Progenitor cell of endocrine pancreas (in vitro differentiated cells): ENCODE measurements around the gene ZBTB9. TPM values are rescaled to one million over a fixed set of nuclear protein-coding genes. Genes with fewer than 3 reads are reported as not detected.
A peak's percentile ranks its signal among the peaks of the same experiment; 100 is the strongest.

Experiments
- DNase-seq: peaks from one replicate; pipeline ENCODE4 v3.0.0; 2021; ENCODE audit warnings: low spot score; ENCODE audit not compliant: unreplicated experiment
- H3K27ac Mint-ChIP-seq: 2 replicates; pipeline ENCODE4 v1.8.0; 2021; ENCODE audit warnings: mild to moderate bottlenecking, moderate library complexity, mixed read lengths
- H3K27me3 Mint-ChIP-seq: 2 replicates; pipeline ENCODE4 v1.8.0; 2021; ENCODE audit warnings: mixed read lengths
- H3K36me3 Mint-ChIP-seq: 2 replicates; pipeline ENCODE4 v1.8.0; 2022; ENCODE audit warnings: mixed read lengths; ENCODE audit not compliant: insufficient read depth
- H3K4me1 Mint-ChIP-seq: 2 replicates; pipeline ENCODE4 v1.8.0; 2021; ENCODE audit warnings: low read depth, mixed read lengths
- H3K4me3 Mint-ChIP-seq: 2 replicates; pipeline ENCODE4 v1.8.0; 2021; ENCODE audit warnings: low read depth, mild to moderate bottlenecking, moderate library complexity, mixed read lengths
- H3K9me3 Mint-ChIP-seq: 2 replicates; pipeline ENCODE4 v1.8.0; 2021; ENCODE audit warnings: low read depth, mixed read lengths
- CTCF ChIP-seq: fragments of 200-600 bp; sonication (generic); IDR thresholded peaks from one replicate; pipeline ENCODE4 v1.5.0; 2021; ENCODE audit warnings: antibody characterized with exemption, mild to moderate bottlenecking; ENCODE audit not compliant: unreplicated experiment
- total RNA-seq: library from RNA; stranded (reverse); gene quantifications from 2 replicates; pipeline ENCODE4 v1.2.1, GENCODE V29; 2021

The ZBTB9 gene
- total RNA-seq, 1 donor from 2014 or later = 15.7 TPM

- peak overlapping the region; percentile 83 for H3K27ac Mint-ChIP-seq
- no peak for TF ChIP-seq CTCF
- H3K36me3 Mint-ChIP-seq = no peaks in the 10 kb centered on the region
- DNase-seq = no peak
- peaks cover 57% of the 10 kb centered on the region for H3K4me1 Mint-ChIP-seq
- H3K4me3 Mint-ChIP-seq = peak overlapping the region; percentile 85
- no peaks in the 10 kb centered on the region for H3K27me3 Mint-ChIP-seq
- no peaks in the 10 kb centered on the region for H3K9me3 Mint-ChIP-seq
Observed at GRCh38 chr6:33426590-33427511, 27.5 kb upstream of the ZBTB9 start.

- TF ChIP-seq CTCF = no peak
- Mint-ChIP-seq H3K4me3 (peak overlapping the region; percentile 92), H3K36me3 (no peaks in the 10 kb centered on the region), H3K9me3 (no peaks in the 10 kb centered on the region), H3K4me1 (peaks cover 64% of the 10 kb centered on the region), H3K27me3 (no peaks in the 10 kb centered on the region), H3K27ac (peak overlapping the region; percentile 83)
- DNase-seq = no peak
Observed at GRCh38 chr6:33427585-33428223, 26.7 kb upstream of the ZBTB9 start.

- no peaks in the 10 kb centered on the region for H3K9me3 Mint-ChIP-seq
- H3K36me3 Mint-ChIP-seq = no peaks in the 10 kb centered on the region
- peak; percentile 47 for TF ChIP-seq CTCF
- H3K27ac Mint-ChIP-seq = peak overlapping the region; percentile 97
- no peak for DNase-seq
- peaks cover 69% of the 10 kb centered on the region for H3K4me1 Mint-ChIP-seq
- no peaks in the 10 kb centered on the region for H3K27me3 Mint-ChIP-seq
- H3K4me3 Mint-ChIP-seq = peak overlapping the region; percentile 92
Observed at GRCh38 chr6:33428224-33428965, 26.0 kb upstream of the ZBTB9 start.

GRCh38 chr6:33428966-33429749 lies 25.2 kb upstream of the ZBTB9 start:
- Mint-ChIP-seq H3K27me3 (no peaks in the 10 kb centered on the region), H3K4me3 (peak overlapping the region; percentile 92), H3K9me3 (no peaks in the 10 kb centered on the region), H3K36me3 (no peaks in the 10 kb centered on the region), H3K27ac (peak overlapping the region; percentile 97), H3K4me1 (peaks cover 72% of the 10 kb centered on the region)
- no peak for DNase-seq
- TF ChIP-seq CTCF = no peak
